Heart left ventricle (tissue), 16 donors: Measurements from ENCODE around the gene VASH1. TPM values are rescaled to one million over a fixed set of nuclear protein-coding genes. Genes with fewer than 3 reads are reported as not detected.

Experiments
- ATAC-seq, 4 donors: fragments of 200-7000 bp; cut with Tn5 transposase; one replicate each; pipeline ENCODE4 v1.9.1; 2020 to 2022; ENCODE audit warnings: moderate library complexity in 4 of 4, mild to moderate bottlenecking in 3 of 4, moderate number of reproducible peaks in 1 of 4
- DNase-seq, 5 donors: peaks; one replicate each; pipeline ENCODE4 v3.0.0-alpha.2; 2020
- H3K27ac ChIP-seq, 12 donors: fragments of 200-600 bp; sonication (generic) in 4 of 12; one replicate each; pipeline versions ENCODE4 v1.5.0 to v1.8.0; 2016 to 2022; ENCODE audit warnings: mild to moderate bottlenecking in 2 of 12
- H3K27me3 ChIP-seq, 9 donors: fragments of 200-600 bp; sonication (generic) in 2 of 9; one replicate each; pipeline versions ENCODE4 v1.5.1 to v1.8.0; 2016 to 2022; ENCODE audit warnings: mild to moderate bottlenecking in 3 of 9
- H3K36me3 ChIP-seq, 9 donors: fragments of 200-600 bp; sonication (generic) in 2 of 9; one replicate each; pipeline versions ENCODE4 v1.5.0 to v1.8.0; 2018 to 2022; ENCODE audit warnings: mild to moderate bottlenecking in 2 of 9
- H3K4me1 ChIP-seq, 12 donors: fragments of 200-600 bp; sonication (generic) in 4 of 12; one replicate each; pipeline versions ENCODE4 v1.5.0 to v1.8.0; 2016 to 2022; ENCODE audit warnings: mild to moderate bottlenecking in 3 of 12
- H3K4me3 ChIP-seq, 12 donors: fragments of 200-600 bp; sonication (generic) in 4 of 12; one replicate each; pipeline versions ENCODE4 v1.5.0 to v1.8.0; 2017 to 2022; ENCODE audit warnings: mild to moderate bottlenecking in 9 of 12, moderate library complexity in 4 of 12
- H3K9me3 ChIP-seq, 12 donors: fragments of 200-600 bp; sonication (generic) in 4 of 12; one replicate each; pipeline versions ENCODE4 v1.5.0 to v1.8.0; 2016 to 2022; ENCODE audit warnings: mild to moderate bottlenecking in 1 of 12
- CTCF ChIP-seq, 12 donors: fragments of 200-600 bp; sonication (generic) in 4 of 12; IDR thresholded peaks; one replicate each; pipeline versions ENCODE4 v1.5.0 to v1.8.0; 2018 to 2022; ENCODE audit warnings: antibody characterized with exemption in 12 of 12, mild to moderate bottlenecking in 5 of 12
- POLR2A ChIP-seq, 2 donors: fragments of 450-650 bp; IDR thresholded peaks; one replicate each; pipeline ENCODE4 v1.6.1; 2017; ENCODE audit warnings: antibody characterized with exemption in 2 of 2, mild to moderate bottlenecking in 2 of 2, moderate library complexity in 2 of 2
- WGBS, 4 donors: extraction: QIAGEN DNeasy Blood & Tissue Kit in 2 of 4; methylation state at CpG; one replicate each; pipeline versions ENCODE4 v1.1.5 to v1.1.7; 2013 to 2018; 5-methylcytosine and 5-hydroxymethylcytosine counted together
- intact Hi-C, 10 donors: fragments of 100-400 bp; cut with DNase I; formaldehyde crosslinking; loops; one replicate each; pipeline versions ENCODE4 v1.11.1 to v1.14.2; 2022
- polyA plus RNA-seq, 2 donors: library from polyadenylated mRNA; stranded (reverse); fragments of 200-250 nt; gene quantifications; one replicate each; pipeline ENCODE4 v1.2.3, GENCODE V29; 2013
- total RNA-seq, 9 donors: library from RNA; depleted of rRNA in 2 of 9; stranded (reverse); fragments of >200 nt in 2 of 9; fragmentation: NEBNext Ultra II Directional in 3 of 9; extraction: Animal tissue kit (Norgen Biotek cat#: 25700) in 3 of 9; gene quantifications; one replicate each; pipeline versions ENCODE4 v1.1.0 to v1.2.4, GENCODE V29; 2016 to 2023
- donor health status: ischemic (EF 13 %, LVEDD 7.1; RV severe dilation, severe dysfunction).
- donor health status: healthy with polysubstance abuse.
- donor health status: DM: no; HTN: yes; CAD: no.
- donor health status: DM: no; HTN: no; CAD: no.
- donor health status: ischemic (EF 25% LVEDD 6.9; RV normal size, moderate dysfunction).
- donor health status: ischemic (EF 25% LVEDD 5.7; RV mildly dilated, moderate dysfunction).
- donor health status: healthy.
- donor health status: DM: yes; HTN: yes; CAD: no.
- donor health status: ischemic (EF 35%, LVEDD 5.7; RV mildly dilated, moderate dysfunction).
- donor health status: nonischemic (EF 11% LVEDD 7.7; RV severe dilation, severe dysfunction).
- donor health status: DM: yes; HTN: yes; CAD: no.
- donor health status: PGD.
- donor health status: ischemic (EF 29% LVEDD 5.4; RV normal size, mild dysfunction).
- donor health status: nonischemic (EF 23%, LVEDD 6.1; RV moderate dilation, normal function).

Gene VASH1
- total and polyA plus RNA-seq, 11 donors, result 7.8 to 30.8 (median 11.1) TPM

- 47 to 58% (median 52%) methylated on average over 8 of the region's 8 CpGs for WGBS, 4 donors
- H3K4me1 ChIP-seq, result peaks cover 12 to 86% (median 47%) of the 10 kb centered on the region in 12 donors
- peaks cover 0 to 58% (median 11%) of the 10 kb centered on the region in 9 donors for H3K36me3 ChIP-seq
- no peaks in the 10 kb centered on the region for H3K9me3 ChIP-seq
- TF ChIP-seq POLR2A (IDR thresholded peaks at IDR 0.05) (peak in 1 of 2 donors; percentile 8), CTCF (IDR thresholded peaks at IDR 0.05) (peak in 1 of 12 donors; percentile 11)
- H3K4me3 ChIP-seq, result peak overlapping the region in 1 of 12 donors; percentile 10
- peak in 3 of 4 donors; percentile 59 to 73 (median 68) for ATAC-seq
- H3K27ac ChIP-seq, result peak overlapping the region; percentile 76 to 96 (median 82)
- intact Hi-C loops, result no loop called here
- H3K27me3 ChIP-seq, result no peaks in the 10 kb centered on the region
- peak; percentile 56 to 81 (median 79) for DNase-seq
These were observed 12.1 kb downstream of the VASH1 start for GRCh38 chr14:76773188-76773885.

- Histone ChIP-seq H3K9me3 (no peaks in the 10 kb centered on the region), H3K27me3 (no peaks in the 10 kb centered on the region), H3K27ac (peak overlapping the region in 10 of 12 donors; percentile 76 to 96 (median 84)), H3K36me3 (peaks cover 0 to 67% (median 18%) of the 10 kb centered on the region in 9 donors), H3K4me3 (no peak overlapping the region), H3K4me1 (peaks cover 8 to 78% (median 39%) of the 10 kb centered on the region in 12 donors)
- TF ChIP-seq CTCF (IDR thresholded peaks at IDR 0.05) (no peak), POLR2A (IDR thresholded peaks at IDR 0.05) (no peak)
- ATAC-seq, result no peak
- intact Hi-C loops, result no loop called here
- 91 to 94% (median 93%) methylated on average over 17 to 18 of the region's 18 CpGs for WGBS, 4 donors
- DNase-seq, result peak in 1 of 5 donors; percentile 28
These were observed 12.9 kb downstream of the VASH1 start for GRCh38 chr14:76773956-76774820.

- peaks cover 8 to 77% (median 35%) of the 10 kb centered on the region in 12 donors for H3K4me1 ChIP-seq
- peak in 1 of 5 donors; percentile 24 for DNase-seq
- no peaks in the 10 kb centered on the region for H3K9me3 ChIP-seq
- TF ChIP-seq CTCF (IDR thresholded peaks at IDR 0.05) (no peak), POLR2A (IDR thresholded peaks at IDR 0.05) (no peak)
- no peak for ATAC-seq
- 88 to 90% (median 89%) methylated on average over 20 to 22 of the region's 22 CpGs for WGBS, 4 donors
- intact Hi-C loops, result no loop called here
- H3K27me3 ChIP-seq, result no peaks in the 10 kb centered on the region
- no peak overlapping the region for H3K4me3 ChIP-seq
- peak overlapping the region in 3 of 12 donors; percentile 13 to 93 (median 82) for H3K27ac ChIP-seq
- H3K36me3 ChIP-seq, result peaks cover 0 to 70% (median 21%) of the 10 kb centered on the region in 9 donors
These were observed 13.8 kb downstream of the VASH1 start for GRCh38 chr14:76774821-76775694.
